Right lobe of liver (tissue), 4 donors: Measurements from ENCODE around the gene NIPBL.

Source experiments
- CTCF ChIP-seq, 4 donors: fragments of 200-600 bp in 3 of 4; fragments of 450-650 bp in 1 of 4; IDR thresholded peaks; one replicate each; pipeline versions ENCODE4 v1.5.1 to v1.8.0; 2016 to 2022; ENCODE audit warnings: antibody characterized with exemption in 4 of 4, mild to moderate bottlenecking in 2 of 4
- POLR2A ChIP-seq: fragments of 450-650 bp; IDR thresholded peaks from one replicate; pipeline ENCODE4 v1.6.1; 2017; ENCODE audit warnings: antibody characterized with exemption, mild to moderate bottlenecking
- donor health status: DM: no; HTN: no; CAD: no.
- donor health status: DM: no; HTN: no; CAD: no.
- donor health status: DM: no; HTN: yes; CAD: no.

DNA sequence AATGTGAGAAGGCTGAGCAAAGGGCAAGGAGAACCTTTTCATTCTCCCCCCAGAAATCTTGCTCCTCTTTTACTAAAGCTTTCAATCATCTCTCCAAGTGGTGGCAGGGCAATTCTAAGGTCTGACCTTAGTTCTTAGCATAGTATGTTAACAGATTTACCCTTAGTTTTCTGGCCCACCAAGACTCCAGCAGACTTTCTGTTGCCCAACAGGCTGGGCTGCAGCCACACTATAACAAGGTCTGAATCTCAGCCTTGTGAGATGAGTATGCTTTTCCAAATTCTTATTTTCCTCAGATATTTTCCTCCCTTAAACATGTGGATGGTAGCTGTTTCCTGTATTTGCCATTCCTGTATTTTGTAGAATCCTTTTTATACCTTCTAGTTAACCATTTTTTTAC lies 69.5 kb downstream of the NIPBL start:
- TF ChIP-seq CTCF (IDR thresholded peaks at IDR 0.05) (no peak), POLR2A (no peak)
